Heart right ventricle (tissue), 16 donors: Measurements from ENCODE around the gene SALL3. TPM values are rescaled to one million over a fixed set of nuclear protein-coding genes. Genes with fewer than 3 reads are reported as not detected.

ENCODE experiments used
- ATAC-seq, 8 donors: fragments of 200-7000 bp; cut with Tn5 transposase; one replicate each; pipeline ENCODE4 v1.9.1; 2020; ENCODE audit warnings: mild to moderate bottlenecking in 8 of 8, moderate library complexity in 8 of 8, moderate number of reproducible peaks in 1 of 8
- DNase-seq, 2 donors: peaks; one replicate each; pipeline ENCODE4 v3.0.0-alpha.2; 2020
- H3K27ac ChIP-seq, 10 donors: fragments of 200-600 bp; sonication (generic) in 2 of 10; one replicate each; pipeline versions ENCODE4 v1.5.0 to v1.8.0; 2020 to 2022; ENCODE audit warnings: mild to moderate bottlenecking in 3 of 10
- H3K27me3 ChIP-seq, 7 donors: fragments of 200-600 bp; one replicate each; pipeline ENCODE4 v1.8.0; 2021 to 2022; ENCODE audit warnings: mild to moderate bottlenecking in 2 of 7
- H3K36me3 ChIP-seq, 9 donors: fragments of 200-600 bp; sonication (generic) in 1 of 9; one replicate each; pipeline versions ENCODE4 v1.5.0 to v1.8.0; 2020 to 2022; ENCODE audit warnings: mild to moderate bottlenecking in 2 of 9
- H3K4me1 ChIP-seq, 9 donors: fragments of 200-600 bp; sonication (generic) in 1 of 9; one replicate each; pipeline versions ENCODE4 v1.5.0 to v1.8.0; 2020 to 2022; ENCODE audit warnings: mild to moderate bottlenecking in 4 of 9
- H3K4me3 ChIP-seq, 10 donors: fragments of 200-600 bp; sonication (generic) in 2 of 10; one replicate each; pipeline versions ENCODE4 v1.5.0 to v1.8.0; 2020 to 2022; ENCODE audit warnings: mild to moderate bottlenecking in 7 of 10, moderate library complexity in 2 of 10
- H3K9me3 ChIP-seq, 11 donors: fragments of 200-600 bp in 10 of 11; sonication (generic) in 2 of 11; one replicate each; pipeline versions ENCODE4 v1.5.0 to v1.8.0; 2013 to 2022; ENCODE audit warnings: mild to moderate bottlenecking in 2 of 11, control low read depth in 1 of 11, moderate library complexity in 1 of 11
- WGBS, 2 donors: extraction: QIAGEN DNeasy Blood & Tissue Kit; methylation state at CpG; one replicate each; pipeline ENCODE4 v1.1.7; 2013; ENCODE audit warnings: inconsistent platforms in 1 of 2; 5-methylcytosine and 5-hydroxymethylcytosine counted together
- intact Hi-C, 10 donors: fragments of 100-400 bp; cut with DNase I; formaldehyde crosslinking; loops; one replicate each; pipeline versions ENCODE4 v1.11.1 to v1.14.2; 2022
- polyA plus RNA-seq, 2 donors: library from polyadenylated mRNA; stranded (reverse); fragments of 200-250 nt; gene quantifications; one replicate each; pipeline ENCODE4 v1.2.3, GENCODE V29; 2013
- total RNA-seq, 10 donors: library from RNA; stranded (reverse); fragmentation: NEBNext Ultra II Directional in 3 of 10; extraction: Animal tissue kit (Norgen Biotek cat#: 25700) in 3 of 10; gene quantifications; one replicate each; pipeline versions ENCODE4 v1.2.1 to v1.2.4, GENCODE V29; 2021 to 2023
- TF ChIP-seq, protein P1 (sequence below), 9 donors: fragments of 200-600 bp; sonication (generic) in 2 of 9; IDR thresholded peaks; one replicate each; pipeline versions ENCODE4 v1.5.0 to v1.8.0; 2021 to 2022; ENCODE audit warnings: antibody characterized with exemption in 9 of 9, mild to moderate bottlenecking in 5 of 9, moderate library complexity in 1 of 9
- donor health status: Arrhythmogenic right ventricular cardiomyopathy.
- donor health status: ischemic (EF 13 %, LVEDD 7.1; RV severe dilation, severe dysfunction).
- donor health status: healthy with polysubstance abuse.
- donor health status: DM: no; HTN: yes; CAD: no.
- donor health status: DM: no; HTN: no; CAD: no.
- donor health status: ischemic (EF 25% LVEDD 6.9; RV normal size, moderate dysfunction).
- donor health status: ischemic (EF 25% LVEDD 5.7; RV mildly dilated, moderate dysfunction).
- donor health status: healthy.
- donor health status: DM: yes; HTN: yes; CAD: no.
- donor health status: Ischemic cardiomyopathy.
- donor health status: ischemic (EF 35%, LVEDD 5.7; RV mildly dilated, moderate dysfunction).
- donor health status: nonischemic (EF 11% LVEDD 7.7; RV severe dilation, severe dysfunction).
- donor health status: DM: yes; HTN: yes; CAD: no.
- donor health status: PGD.
- donor health status: ischemic (EF 29% LVEDD 5.4; RV normal size, mild dysfunction).
- donor health status: nonischemic (EF 23%, LVEDD 6.1; RV moderate dilation, normal function).

Gene SALL3
- total and polyA plus RNA-seq, 12 donors = 0.06 to 1.2 (median 0.17) TPM; not detected in 1

DNA sequence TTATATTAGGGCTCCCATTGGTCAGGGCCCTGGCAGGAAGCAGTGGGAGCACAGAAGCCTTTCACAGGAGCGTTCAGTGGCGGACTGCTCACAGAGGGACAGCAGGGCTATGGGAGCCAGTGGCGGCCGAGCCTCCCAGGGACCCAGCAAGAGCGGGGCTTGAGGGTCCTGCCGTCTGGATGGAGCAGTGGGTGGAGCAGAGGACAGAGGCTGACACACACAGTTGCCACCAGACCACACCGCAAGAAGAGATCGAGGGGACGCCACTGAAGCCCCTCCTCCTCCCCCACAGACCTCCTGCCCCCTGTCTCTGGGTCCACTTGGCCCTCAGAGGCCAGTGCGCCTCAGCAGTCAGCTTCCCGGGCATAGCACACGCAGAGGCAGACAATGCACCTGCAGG is 39.3 kb downstream of the SALL3 start:
- TF ChIP-seq, protein P1, sequence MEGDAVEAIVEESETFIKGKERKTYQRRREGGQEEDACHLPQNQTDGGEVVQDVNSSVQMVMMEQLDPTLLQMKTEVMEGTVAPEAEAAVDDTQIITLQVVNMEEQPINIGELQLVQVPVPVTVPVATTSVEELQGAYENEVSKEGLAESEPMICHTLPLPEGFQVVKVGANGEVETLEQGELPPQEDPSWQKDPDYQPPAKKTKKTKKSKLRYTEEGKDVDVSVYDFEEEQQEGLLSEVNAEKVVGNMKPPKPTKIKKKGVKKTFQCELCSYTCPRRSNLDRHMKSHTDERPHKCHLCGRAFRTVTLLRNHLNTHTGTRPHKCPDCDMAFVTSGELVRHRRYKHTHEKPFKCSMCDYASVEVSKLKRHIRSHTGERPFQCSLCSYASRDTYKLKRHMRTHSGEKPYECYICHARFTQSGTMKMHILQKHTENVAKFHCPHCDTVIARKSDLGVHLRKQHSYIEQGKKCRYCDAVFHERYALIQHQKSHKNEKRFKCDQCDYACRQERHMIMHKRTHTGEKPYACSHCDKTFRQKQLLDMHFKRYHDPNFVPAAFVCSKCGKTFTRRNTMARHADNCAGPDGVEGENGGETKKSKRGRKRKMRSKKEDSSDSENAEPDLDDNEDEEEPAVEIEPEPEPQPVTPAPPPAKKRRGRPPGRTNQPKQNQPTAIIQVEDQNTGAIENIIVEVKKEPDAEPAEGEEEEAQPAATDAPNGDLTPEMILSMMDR (IDR thresholded peaks at IDR 0.05) = no peak
- intact Hi-C loops = no loop called here
- Histone ChIP-seq H3K27me3 (peaks cover 0 to 20% (median 10%) of the 10 kb centered on the region in 7 donors), H3K4me3 (no peak overlapping the region), H3K27ac (no peak overlapping the region), H3K36me3 (no peaks in the 10 kb centered on the region), H3K4me1 (no peaks in the 10 kb centered on the region), H3K9me3 (peaks cover 0 to 14% (median 0%) of the 10 kb centered on the region in 11 donors)
- DNase-seq (no peak), ATAC-seq (no peak)
- 85 to 86% methylated on average over 12 of the region's 12 CpGs for WGBS, 2 donors

DNA sequence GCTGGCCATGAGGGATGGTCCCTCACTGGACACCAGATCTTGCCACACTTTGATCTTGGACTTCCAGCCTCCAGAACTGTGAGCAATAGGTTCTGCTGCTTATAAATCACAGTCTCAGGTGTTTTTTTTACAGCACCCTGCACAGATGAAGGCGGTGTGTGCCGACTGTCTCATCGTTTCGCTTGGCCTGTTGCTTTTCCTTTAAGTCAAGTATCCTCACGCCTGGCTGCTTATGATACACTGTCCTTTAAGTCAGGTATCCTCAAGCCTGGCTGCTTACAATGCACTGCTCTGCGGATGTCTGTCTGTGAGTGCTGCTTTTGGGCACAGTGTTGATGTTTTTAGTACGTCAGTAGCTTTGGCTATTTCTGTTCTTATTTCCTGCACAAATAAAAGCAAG is 40.3 kb downstream of the SALL3 start:
- Histone ChIP-seq H3K27me3 (peaks cover 0 to 19% (median 10%) of the 10 kb centered on the region in 7 donors), H3K4me1 (no peaks in the 10 kb centered on the region), H3K4me3 (no peak overlapping the region), H3K36me3 (no peaks in the 10 kb centered on the region), H3K27ac (no peak overlapping the region), H3K9me3 (peaks cover 0 to 14% (median 0%) of the 10 kb centered on the region in 11 donors)
- TF ChIP-seq, protein P1 (IDR thresholded peaks at IDR 0.05) = no peak
- DNase-seq = no peak
- 73 to 78% methylated on average over 7 of the region's 7 CpGs for WGBS, 2 donors
- ATAC-seq = no peak
- intact Hi-C loops = no loop called here

DNA sequence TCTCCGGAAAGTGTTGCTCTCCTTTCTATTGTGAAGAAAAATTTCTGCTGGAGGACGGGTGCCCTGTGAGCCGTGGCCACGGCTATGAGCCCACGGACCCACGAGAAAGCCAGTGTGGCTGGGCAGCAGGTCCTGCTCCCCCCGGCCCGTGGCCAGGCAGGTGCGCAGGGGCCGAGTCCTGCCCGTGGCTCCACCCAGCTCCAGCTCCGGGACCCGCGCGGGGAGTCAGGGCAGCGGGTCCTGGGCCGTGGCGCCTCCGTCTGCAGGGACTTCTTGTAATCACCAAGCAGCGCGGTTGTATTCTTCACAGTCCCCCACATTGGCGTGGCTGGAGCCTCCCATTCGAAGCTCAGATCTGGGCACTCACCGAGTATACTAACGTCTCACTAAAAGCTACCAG is 43.0 kb downstream of the SALL3 start:
- ATAC-seq (no peak), DNase-seq (no peak)
- Histone ChIP-seq H3K4me1 (no peaks in the 10 kb centered on the region), H3K4me3 (no peak overlapping the region), H3K27ac (no peak overlapping the region), H3K27me3 (peaks cover 0 to 19% (median 7%) of the 10 kb centered on the region in 7 donors), H3K9me3 (peaks cover 0 to 23% (median under 1%) of the 10 kb centered on the region in 11 donors), H3K36me3 (no peaks in the 10 kb centered on the region)
- TF ChIP-seq, protein P1 (IDR thresholded peaks at IDR 0.05) = no peak
- intact Hi-C loops = no loop called here
- 94 to 95% methylated on average over 25 of the region's 25 CpGs for WGBS, 2 donors

DNA sequence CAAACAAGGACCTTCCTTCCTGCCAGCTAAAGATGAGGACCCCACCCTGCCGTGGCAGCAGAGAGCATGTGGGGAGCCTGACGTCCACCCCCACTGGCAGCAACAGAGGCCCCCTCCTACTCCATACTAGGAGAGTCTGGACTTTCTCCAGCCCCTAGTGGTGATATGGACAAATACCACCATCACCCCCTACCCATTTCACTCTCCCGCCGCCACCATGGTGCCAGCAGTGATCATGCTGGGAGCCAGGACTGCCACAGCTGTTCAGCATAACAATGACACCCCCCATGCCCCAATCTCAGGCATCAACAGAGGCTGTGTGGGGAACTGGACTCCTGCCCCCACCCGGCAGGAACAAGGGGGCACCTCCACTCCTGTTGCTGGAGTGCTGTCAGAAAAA is 46.9 kb downstream of the SALL3 start:
- Histone ChIP-seq H3K9me3 (peaks cover 0 to 49% (median 14%) of the 10 kb centered on the region in 11 donors), H3K4me3 (no peak overlapping the region), H3K27me3 (peaks cover 0 to 7% (median 0%) of the 10 kb centered on the region in 7 donors), H3K36me3 (no peaks in the 10 kb centered on the region), H3K4me1 (no peaks in the 10 kb centered on the region), H3K27ac (no peak overlapping the region)
- intact Hi-C loops = no loop called here
- WGBS, 2 donors = 26 to 27% methylated on average over 5 of the region's 5 CpGs
- ATAC-seq (no peak), DNase-seq (no peak)
- TF ChIP-seq, protein P1 (IDR thresholded peaks at IDR 0.05) = no peak
